Measurements from ENCODE around the gene OR1N1. TPM values are rescaled to one million over a fixed set of nuclear protein-coding genes. Genes with fewer than 3 reads are reported as not detected.

OR1N1 gene
- total RNA-seq, 2 experiments from 2014 or later, result not detected

Other genes with a start within 250 kb of the OR1N1 start
- gene PTGS1, start 156.3 kb downstream of the OR1N1 start, total RNA-seq, result under 1 TPM in 1 of 2 experiments, not detected in 1; 0.09 TPM
- gene OR1J1, start 49.4 kb downstream of the OR1N1 start, total RNA-seq, result not detected
- not detected for gene OR1J2, start 16.5 kb downstream of the OR1N1 start, total RNA-seq
- not detected for gene OR1J4, start 8.2 kb downstream of the OR1N1 start, total RNA-seq
- gene OR1N2, start 25.8 kb upstream of the OR1N1 start, total RNA-seq, result not detected
- gene OR1L8, start 56.1 kb upstream of the OR1N1 start, total RNA-seq, result not detected
- not detected for gene OR1Q1, start 87.4 kb upstream of the OR1N1 start, total RNA-seq
- gene OR1B1, start 130.3 kb upstream of the OR1N1 start, total RNA-seq, result not detected
- not detected for gene OR1L1, start 134.4 kb upstream of the OR1N1 start, total RNA-seq
- gene OR1L3, start 147.8 kb upstream of the OR1N1 start, total RNA-seq, result not detected
- not detected for gene OR1L4, start 196.7 kb upstream of the OR1N1 start, total RNA-seq
- gene OR1L6, start 215.0 kb upstream of the OR1N1 start, total RNA-seq, result not detected